Right renal pelvis (tissue), 4 donors: Measurements from ENCODE around the gene MINDY2. TPM values are rescaled to one million over a fixed set of nuclear protein-coding genes. Genes with fewer than 3 reads are reported as not detected.

Experiments used
- DNase-seq, 4 donors: peaks; one replicate each; pipeline ENCODE4 v3.0.0-alpha.2; 2013; ENCODE audit warnings: low read depth in 4 of 4, low spot score in 3 of 4, missing footprints in 1 of 4
- polyA plus RNA-seq, 4 donors: library from polyadenylated mRNA; unstranded; fragments of 120-200 nt; gene quantifications; one replicate each; pipeline ENCODE4 v1.2.1, GENCODE V29; 2013; ENCODE audit not compliant: insufficient read length in 4 of 4

MINDY2 gene
- 10 to 100 TPM; 27.0 to 35.5 (median 29.3) TPM for polyA plus RNA-seq

DNA sequence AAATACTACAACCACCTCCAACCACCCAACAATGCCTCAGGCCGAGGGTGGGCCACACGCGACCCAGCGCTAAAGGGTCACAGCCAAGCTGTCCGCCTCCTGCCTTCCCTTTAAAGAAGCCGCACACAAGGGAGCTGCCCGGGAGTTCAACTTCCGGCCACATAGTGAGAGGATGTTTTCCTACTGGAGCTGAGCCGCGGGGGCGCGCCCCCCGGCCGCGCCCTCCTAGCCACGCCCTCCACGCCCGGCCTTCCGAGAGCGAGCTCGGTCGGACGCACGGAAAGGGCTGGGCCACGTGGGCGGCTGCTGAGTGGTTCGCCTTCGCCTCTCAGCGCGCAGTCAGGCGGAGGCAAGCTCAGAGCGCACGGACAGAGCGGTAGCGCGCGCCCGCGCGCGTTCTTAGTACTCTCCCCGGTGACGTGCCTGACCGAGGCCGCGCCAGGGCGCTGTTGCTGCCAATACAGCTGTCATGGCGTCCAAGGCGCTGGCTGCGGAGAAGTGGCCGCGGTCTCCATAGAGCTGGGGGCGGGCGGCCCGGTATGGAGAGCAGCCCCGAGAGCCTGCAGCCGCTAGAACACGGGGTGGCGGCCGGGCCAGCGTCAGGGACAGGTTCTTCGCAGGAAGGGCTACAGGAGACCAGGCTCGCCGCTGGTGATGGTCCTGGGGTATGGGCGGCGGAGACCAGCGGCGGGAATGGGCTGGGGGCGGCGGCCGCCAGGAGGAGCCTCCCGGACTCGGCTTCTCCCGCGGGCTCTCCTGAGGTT, at the start of gene MINDY2:
MINDY2 (plus strand) TSS at position 446 of the 764 bp plus-strand sequence; CDS start at position 540, 94 bp downstream.
- peak; percentile 98 to 99 (median 98) for DNase-seq

DNA sequence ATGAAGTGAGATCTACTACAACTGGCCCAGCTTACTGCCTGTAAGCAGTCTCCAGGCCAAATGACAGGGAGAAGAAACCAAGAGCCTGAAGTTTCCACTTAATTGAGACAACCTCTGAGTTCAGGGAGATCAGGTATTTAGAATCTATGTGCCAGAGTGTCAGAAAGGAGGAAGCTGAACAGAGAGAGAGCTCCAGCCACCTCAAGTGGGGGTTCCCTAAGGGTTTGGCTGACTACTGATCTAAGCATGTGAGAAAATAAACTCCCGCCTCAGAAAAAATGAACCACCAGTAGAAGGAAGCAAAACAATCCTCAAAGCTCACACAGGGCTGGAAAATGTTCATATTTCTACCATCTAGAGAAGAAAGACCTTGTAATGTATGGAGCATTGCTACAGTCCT, 46.6 kb upstream of the MINDY2 start:
- DNase-seq, result no peak

DNA sequence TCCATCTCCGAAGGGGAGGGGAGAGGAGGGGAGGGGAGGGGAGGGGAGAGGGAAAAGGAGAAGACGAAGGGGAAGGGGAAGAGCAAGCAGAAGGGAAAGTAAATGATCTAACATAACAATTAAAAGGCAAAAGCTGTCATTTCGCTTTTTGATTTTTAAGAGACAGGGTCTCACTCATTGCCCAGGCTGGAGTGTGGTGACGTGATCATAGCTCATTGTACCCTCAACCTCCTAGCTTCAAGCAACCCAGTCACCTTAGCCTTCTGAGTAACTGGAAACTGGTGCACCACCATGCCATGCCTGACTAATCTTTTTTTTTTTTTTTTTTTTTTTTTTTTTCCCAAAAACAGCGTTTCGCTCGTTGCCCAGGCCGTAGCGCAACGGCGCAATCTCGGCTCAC, 44.2 kb upstream of the MINDY2 start:
- no peak for DNase-seq

DNA sequence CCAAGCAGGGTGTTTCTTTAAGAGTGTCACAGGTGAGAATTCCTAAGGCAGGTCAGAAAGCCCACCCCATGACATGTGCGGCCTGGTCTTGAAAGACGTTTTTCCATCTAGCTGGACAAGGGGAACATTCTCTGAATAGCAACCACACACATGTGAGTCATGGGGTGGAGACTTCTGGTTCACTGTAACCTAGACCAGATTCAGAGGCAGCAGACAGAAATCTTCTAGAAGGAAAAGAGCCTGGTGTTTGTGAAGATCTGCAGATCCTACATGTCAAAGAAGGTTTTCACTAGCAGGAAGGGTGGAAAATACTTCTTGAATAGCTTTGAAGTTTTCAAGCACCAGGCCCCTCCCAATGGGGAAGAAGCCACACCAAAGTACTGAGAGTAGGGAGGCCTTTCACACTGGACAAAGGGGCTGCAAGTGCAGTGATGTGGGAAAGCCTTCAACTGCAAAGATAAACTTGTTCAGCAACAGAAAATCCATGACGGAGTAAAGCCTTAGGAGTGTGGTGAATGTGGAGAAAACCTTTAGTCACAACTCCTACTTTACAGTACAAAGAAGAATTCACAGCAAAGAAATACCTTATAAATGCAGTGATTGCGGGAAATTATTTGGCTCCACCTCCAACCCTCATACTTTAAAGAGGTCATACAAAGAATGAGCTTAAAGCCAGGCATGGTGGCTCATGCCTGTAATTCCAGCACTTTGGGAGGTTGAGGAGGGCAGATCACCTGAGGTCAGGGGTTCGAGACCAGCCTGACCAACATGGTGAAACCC, 39.2 kb upstream of the MINDY2 start:
- DNase-seq, result no peak

DNA sequence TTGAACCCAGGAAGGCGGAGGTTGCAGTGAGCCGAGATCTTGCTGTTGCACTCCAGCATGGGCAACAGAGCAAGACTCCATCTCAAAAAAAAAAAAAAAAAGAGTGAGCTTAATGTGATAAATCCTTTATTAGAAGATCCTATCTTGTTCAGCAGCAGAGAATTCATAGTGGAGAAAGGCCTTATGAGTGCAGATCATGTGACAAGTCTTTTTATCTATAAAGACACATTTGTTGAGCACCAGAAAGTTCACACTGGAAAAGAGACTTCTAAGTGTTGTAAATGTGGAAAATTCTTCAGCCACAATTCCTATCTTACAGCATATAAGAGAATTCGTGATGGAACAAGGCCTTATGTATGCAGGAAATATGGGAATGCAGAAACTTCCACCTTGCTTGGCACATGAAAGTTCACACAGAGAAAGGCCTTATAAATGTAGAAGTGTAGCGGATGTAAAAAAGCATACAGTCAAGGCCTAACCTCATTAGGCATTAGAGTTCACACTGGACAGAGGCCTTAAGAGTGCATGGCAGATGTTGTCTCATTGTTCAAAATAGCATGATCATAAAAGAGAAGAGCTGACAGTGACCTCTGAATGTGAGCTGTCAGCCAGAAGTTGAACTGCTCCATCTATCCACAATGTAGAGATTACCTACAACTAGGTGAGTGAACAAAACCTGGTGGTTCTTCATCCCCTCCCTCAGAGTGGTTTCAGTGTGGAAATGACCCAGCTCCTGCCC, 38.3 kb upstream of the MINDY2 start:
- DNase-seq, result no peak

DNA sequence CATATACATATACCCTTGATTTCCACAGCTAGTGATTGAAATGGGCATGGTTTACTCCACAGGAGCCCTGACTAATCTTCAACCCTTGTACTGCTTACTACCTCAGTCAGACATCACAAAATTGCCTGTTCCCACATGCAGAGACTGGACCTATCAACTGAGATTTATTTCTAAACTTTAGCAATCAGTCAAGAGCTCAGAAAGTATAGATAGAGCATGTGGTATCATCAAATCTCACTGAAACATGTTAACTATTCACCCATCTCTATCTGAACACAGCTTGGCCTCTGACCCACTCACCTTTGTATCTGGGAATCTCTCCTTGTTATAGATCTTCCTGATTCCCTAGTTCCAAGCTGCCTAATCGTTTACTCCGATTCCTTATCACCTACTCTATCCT, 36.2 kb upstream of the MINDY2 start:
- no peak for DNase-seq

- no peak for DNase-seq
Observed at GRCh38 chr15:58736018-58736643, 35.0 kb upstream of the MINDY2 start.

- no peak for DNase-seq
Observed at GRCh38 chr15:58737298-58737697, 33.8 kb upstream of the MINDY2 start.

DNA sequence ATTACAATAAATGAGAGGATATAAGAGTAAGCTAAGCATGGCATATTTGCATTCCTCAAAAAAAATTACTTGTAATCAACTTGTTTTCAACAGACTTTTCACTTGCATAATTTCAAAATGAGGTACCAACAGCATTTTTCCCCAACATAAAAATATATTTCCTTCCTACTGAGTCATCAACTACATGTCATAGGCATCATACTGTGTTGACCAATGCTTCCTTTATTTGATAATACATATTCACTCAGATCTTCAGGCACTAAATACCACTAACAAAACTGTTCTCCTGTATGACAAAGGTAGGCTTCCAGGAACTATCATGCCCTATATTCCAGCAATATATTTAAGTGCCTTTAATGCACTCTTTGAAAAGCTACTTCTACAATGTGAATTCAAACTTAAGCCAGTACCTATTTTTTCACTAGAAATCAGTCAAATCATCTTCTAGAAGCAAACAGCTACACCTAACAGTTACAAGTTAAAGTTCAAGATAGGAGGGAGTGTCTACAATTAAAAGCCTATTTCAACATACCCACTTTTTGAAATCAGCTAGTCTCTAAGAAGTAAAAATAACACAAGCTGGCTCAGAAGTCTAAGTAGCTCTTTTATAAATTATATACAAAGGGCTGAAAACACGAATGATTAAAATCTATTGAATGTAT, 32.9 kb upstream of the MINDY2 start:
- DNase-seq, result no peak

DNA sequence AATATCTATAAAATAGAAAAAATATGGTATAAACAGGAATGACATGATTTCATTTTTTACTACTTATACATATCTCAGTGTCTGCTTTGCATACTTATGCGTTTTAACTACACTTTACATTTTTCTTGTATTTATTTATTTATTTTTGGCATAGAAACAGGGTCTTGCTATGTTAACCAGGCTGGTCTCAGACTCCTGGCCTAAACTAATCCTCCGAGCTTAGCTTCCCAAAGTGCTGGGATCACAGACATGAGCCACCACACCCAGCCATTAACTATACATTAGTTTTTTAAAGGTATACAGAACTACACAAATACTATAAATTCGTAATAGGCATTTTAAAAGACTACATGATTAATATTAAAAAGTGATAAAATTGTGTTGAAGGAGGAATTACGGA, 30.7 kb upstream of the MINDY2 start:
- no peak for DNase-seq

GRCh38 chr15:58741032-58741431, 30.1 kb upstream of the MINDY2 start:
- no peak for DNase-seq

DNA sequence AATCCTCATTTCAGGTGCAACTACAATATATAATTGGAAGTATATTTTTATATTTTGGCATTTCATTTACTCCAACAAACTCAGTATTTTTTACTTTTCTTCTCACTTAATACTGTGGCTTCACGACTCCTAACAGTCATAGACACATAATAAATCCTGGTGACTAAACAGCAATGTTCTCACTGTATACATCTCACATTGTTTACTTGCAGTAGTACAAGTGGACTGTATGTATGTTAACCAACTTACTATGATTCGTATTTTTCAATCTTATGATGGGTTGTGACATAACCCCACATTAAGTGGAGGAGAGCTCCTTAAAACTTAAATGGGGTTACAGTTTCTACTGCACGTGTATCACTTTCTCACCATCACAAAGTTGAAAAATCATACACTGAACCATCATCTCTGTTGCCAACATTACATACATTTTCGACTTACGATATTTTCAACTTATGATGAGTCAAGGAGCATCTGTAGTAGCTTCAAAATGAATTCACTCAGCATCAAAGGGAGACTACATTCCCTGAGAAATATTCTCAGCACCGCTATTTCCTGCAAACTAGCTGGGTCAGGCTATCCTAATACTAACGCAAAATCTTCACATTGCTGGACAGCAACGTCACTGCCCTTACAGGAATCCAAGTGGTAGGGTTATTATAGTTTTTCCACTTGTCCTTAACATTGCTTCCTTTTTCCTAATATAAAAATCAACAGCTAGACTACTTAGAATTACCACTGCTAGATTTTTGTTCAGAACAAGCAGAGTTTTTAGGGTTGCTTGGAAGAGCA, 28.9 kb upstream of the MINDY2 start:
- DNase-seq, result no peak

GRCh38 chr15:58742819-58743502, 28.1 kb upstream of the MINDY2 start:
- no peak for DNase-seq

DNA sequence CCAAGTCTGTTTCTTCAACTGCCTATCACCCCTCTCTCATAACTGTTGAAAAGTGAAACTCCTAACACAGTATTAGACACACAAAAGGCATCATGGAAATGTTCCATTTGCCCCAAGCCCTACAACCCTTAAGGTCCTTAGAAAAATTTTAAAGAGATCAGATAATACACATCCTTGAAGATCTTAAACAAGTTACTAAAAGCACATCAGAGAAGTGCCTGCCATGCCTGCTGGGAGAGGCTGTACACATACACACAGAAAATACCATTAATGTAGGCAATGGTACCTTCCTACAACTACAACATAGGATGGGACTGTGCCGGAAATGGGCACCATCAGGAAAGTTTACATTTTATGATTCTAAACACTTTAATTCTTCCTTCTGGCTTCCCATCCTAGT, 24.9 kb upstream of the MINDY2 start:
- DNase-seq, result no peak

DNA sequence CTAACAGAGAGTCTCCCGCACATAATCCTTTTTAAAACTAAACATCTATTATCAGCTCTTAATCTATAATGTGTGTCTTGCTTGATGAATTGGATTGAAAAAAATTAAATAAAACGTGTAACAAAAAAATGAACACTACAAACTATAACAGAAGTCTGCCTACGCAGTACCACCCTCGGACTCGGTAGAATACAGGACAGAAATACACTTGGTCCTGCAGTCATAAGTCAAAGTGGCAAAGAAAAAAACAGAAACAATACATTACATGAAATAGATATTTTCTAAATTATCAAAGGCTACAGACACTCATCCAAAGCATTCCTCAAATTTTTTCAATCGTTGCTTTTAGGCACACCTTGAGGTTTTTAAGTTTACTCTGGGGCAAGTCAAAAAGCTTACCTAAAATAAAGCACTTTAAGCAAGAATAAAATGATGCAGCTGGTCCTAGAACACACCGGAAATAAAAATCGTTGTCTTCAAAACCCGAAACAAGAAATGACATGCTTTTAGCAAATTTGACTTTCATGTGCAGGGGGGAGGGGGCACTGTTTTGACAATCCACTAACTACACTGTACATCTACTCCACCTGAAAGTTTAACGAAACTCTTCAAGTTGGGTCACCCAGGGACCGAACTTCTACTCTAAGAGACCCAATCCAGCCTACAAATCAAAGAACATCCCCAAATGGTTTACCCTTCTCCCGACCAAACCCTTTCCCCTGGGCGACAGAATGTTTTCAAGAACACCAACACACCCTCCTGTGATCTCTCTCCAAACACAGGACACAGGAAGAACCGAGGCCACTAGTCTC, 22.9 kb upstream of the MINDY2 start:
- peak in 1 of 4 donors; percentile 31 for DNase-seq

DNA sequence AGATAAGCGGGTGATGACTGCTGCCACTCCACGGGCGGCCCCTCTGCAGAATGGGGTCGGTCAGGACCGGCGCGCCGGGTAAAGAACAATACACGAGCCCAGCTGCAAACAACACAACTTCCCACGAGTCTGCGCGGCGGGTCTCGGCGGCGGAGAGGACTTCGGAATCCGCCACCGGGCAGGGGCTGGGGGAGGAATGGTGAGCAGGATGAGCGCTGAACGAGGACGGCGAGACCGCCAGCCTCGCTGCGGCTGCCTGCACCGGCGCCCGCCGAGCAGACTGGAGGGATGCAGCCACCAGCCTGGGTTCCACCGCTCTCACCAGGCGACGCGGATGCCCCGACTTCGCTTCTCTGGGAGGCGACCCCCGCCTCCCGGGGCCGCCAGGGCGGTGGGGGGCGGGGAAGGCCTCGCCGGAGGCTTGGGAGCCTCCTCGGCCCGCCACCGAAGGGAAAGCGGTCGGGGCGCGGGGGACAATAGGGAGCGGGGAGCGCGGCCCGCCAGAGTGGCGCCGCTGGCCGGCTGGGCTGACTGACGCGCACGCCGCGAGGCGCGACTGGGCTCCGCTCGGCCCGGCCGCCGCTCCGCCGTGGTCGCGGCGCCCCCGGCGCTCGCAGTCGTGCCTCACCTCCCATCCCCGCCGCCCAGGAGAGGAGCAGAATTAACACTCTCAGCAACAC, 22.1 kb upstream of the MINDY2 start:
- DNase-seq, result peak in 2 of 4 donors; percentile 33 to 50

GRCh38 chr15:58749532-58750337, 21.4 kb upstream of the MINDY2 start, which contains the start of gene ADAM10:
ADAM10 (minus strand) TSS chr15:58749707; CDS start chr15:58749534, 173 bp downstream.
- DNase-seq, result peak; percentile 96 to 98 (median 98)
